SK-N-SH (cell line): ENCODE measurements around the gene EIF4E2. TPM values are rescaled to one million over a fixed set of nuclear protein-coding genes. Genes with fewer than 3 reads are reported as not detected.

Experiments
- CTCF ChIA-PET: fragments of 300-600, 350-600 bp; formaldehyde crosslinking; extraction: SDS; loops from one replicate; lab custom pipeline; 2021; lab: Yijun Ruan, JAX
- POLR2A ChIA-PET: fragments of 350-600 bp; sonication (Branson Sonifier 250); formaldehyde crosslinking; extraction: SDS; loops from one replicate; lab custom pipeline; 2020; ENCODE audit warnings: antibody characterized with exemption, inconsistent platforms; lab: Yijun Ruan, JAX
- DNase-seq: peaks from one replicate; pipeline ENCODE4 v3.0.0; 2012
- H2AFZ ChIP-seq: fragments of 200-600 bp; sonication (generic); 2 replicates; pipeline ENCODE4 v1.8.1; 2016; ENCODE audit warnings: antibody characterized with exemption, mild to moderate bottlenecking, low read depth
- H3F3A ChIP-seq: fragments of 200-600 bp; sonication (generic); replicated peaks from 2 replicates; pipeline ENCODE3; 2016; ENCODE audit warnings: antibody characterized with exemption, mild to moderate bottlenecking; ENCODE audit not compliant: insufficient read depth
- H3K27ac ChIP-seq, 2 experiments: fragments of 200-500 bp in 1 of 2; fragments of 200-600 bp in 1 of 2; sonication (Bioruptor generic) in 1 of 2; sonication (generic), shearing (Covaris generic) in 1 of 2; 2 replicates each; pipeline versions ENCODE4 v1.5.1 to v1.6.1; 2014 to 2016; ENCODE audit warnings: low read depth in 2 of 2, inconsistent platforms in 1 of 2, low read length in 1 of 2, mild to moderate bottlenecking in 1 of 2, mixed read lengths in 1 of 2
- H3K27me3 ChIP-seq: fragments of 200-600 bp; sonication (generic), shearing (Covaris generic); 2 replicates; pipeline ENCODE4 v1.6.1; 2016; ENCODE audit warnings: mixed run types; ENCODE audit not compliant: insufficient read depth
- H3K36me3 ChIP-seq, 2 experiments: fragments of 200-500 bp in 1 of 2; fragments of 200-600 bp in 1 of 2; sonication (Bioruptor generic) in 1 of 2; sonication (generic) in 1 of 2; replicated peaks in 1 of 2; 2 replicates each; pipeline versions ENCODE3 to v1.5.1; 2014 to 2016; ENCODE audit warnings: low read length in 1 of 2, mild to moderate bottlenecking in 1 of 2; ENCODE audit not compliant: insufficient read depth in 2 of 2, control insufficient read depth in 1 of 2
- H3K4me1 ChIP-seq, 2 experiments: fragments of 200-500 bp in 1 of 2; fragments of 200-600 bp in 1 of 2; sonication (Bioruptor generic) in 1 of 2; sonication (generic), shearing (Covaris generic) in 1 of 2; 2 replicates each; pipeline versions ENCODE4 v1.5.1 to v1.6.1; 2014 to 2016; ENCODE audit warnings: low read depth in 1 of 2, low read length in 1 of 2, mixed run types in 1 of 2; ENCODE audit not compliant: insufficient read depth in 2 of 2, control insufficient read depth in 1 of 2
- H3K4me2 ChIP-seq: fragments of 200-600 bp; sonication (generic), shearing (Covaris generic); 2 replicates; pipeline ENCODE4 v1.6.1; 2017; ENCODE audit warnings: mixed run types
- H3K4me3 ChIP-seq, 2 experiments: fragments of 200-500 bp in 1 of 2; fragments of 200-600 bp in 1 of 2; sonication (Bioruptor generic) in 1 of 2; sonication (generic), shearing (Covaris generic) in 1 of 2; 2 replicates each; pipeline versions ENCODE4 v1.5.1 to v1.8.1; 2014 to 2016; ENCODE audit warnings: low read depth in 2 of 2, inconsistent platforms in 1 of 2, low read length in 1 of 2, mild to moderate bottlenecking in 1 of 2, mixed read lengths in 1 of 2, moderate library complexity in 1 of 2
- H3K79me2 ChIP-seq: fragments of 200-600 bp; sonication (generic); 2 replicates; pipeline ENCODE4 v1.8.1; 2017; ENCODE audit warnings: mild to moderate bottlenecking; ENCODE audit not compliant: insufficient read depth
- H3K9ac ChIP-seq: fragments of 200-600 bp; sonication (generic); 2 replicates; pipeline ENCODE4 v1.6.1; 2017; ENCODE audit warnings: mixed run types
- H3K9me2 ChIP-seq: fragments of 200-600 bp; sonication (generic); 2 replicates; pipeline ENCODE4 v1.6.1; 2017; ENCODE audit warnings: mixed run types
- H3K9me3 ChIP-seq: fragments of 200-600 bp; sonication (generic); 2 replicates; pipeline ENCODE4 v1.6.1; 2017; ENCODE audit warnings: mixed run types, mild to moderate bottlenecking, moderate library complexity
- H4K20me1 ChIP-seq: fragments of 200-600 bp; sonication (generic); 2 replicates; pipeline ENCODE4 v1.6.1; 2017; ENCODE audit warnings: mild to moderate bottlenecking, mixed run types; ENCODE audit not compliant: insufficient read depth
- CTCF ChIP-seq: fragments of 200-600 bp; sonication (generic); IDR thresholded peaks from 2 replicates; pipeline ENCODE4 v1.6.1; 2017; ENCODE audit warnings: antibody characterized with exemption, mild to moderate bottlenecking, moderate library complexity
- ELF1 ChIP-seq: IDR thresholded peaks from 2 replicates; pipeline ENCODE4 v1.4.0; 2012
- EP300 ChIP-seq, 2 experiments: IDR thresholded peaks; 2 replicates each; pipeline versions ENCODE4 v1.4.0 to v1.6.1; 2012; ENCODE audit warnings: borderline replicate concordance in 1 of 2, low read depth in 1 of 2, low read length in 1 of 2
- EZH2phosphoT487 ChIP-seq: fragments of 200-600 bp; sonication (generic); IDR thresholded peaks from 2 replicates; pipeline ENCODE4 v1.6.1; 2017; ENCODE audit warnings: low read depth, mixed run types, mild to moderate bottlenecking, antibody characterized with exemption, moderate library complexity, borderline replicate concordance
- FOSL2 ChIP-seq: IDR thresholded peaks from 2 replicates; pipeline ENCODE4 v1.4.0; 2012; ENCODE audit warnings: low read depth, mild to moderate bottlenecking, moderate library complexity, borderline replicate concordance
- FOXJ3 ChIP-seq: sonication (generic); formaldehyde crosslinking; IDR thresholded peaks from 2 replicates; pipeline ENCODE4 v1.5.1; 2020; ENCODE audit warnings: mild to moderate bottlenecking, missing genetic modification reagents
- FOXM1 ChIP-seq: IDR thresholded peaks from 2 replicates; pipeline ENCODE4 v1.4.0; 2012; ENCODE audit warnings: low read depth, mild to moderate bottlenecking
- GATA2 ChIP-seq: sonication (generic); formaldehyde crosslinking; IDR thresholded peaks from 2 replicates; pipeline ENCODE4 v1.5.0; 2020; ENCODE audit warnings: mild to moderate bottlenecking, missing genetic modification reagents
- MXI1 ChIP-seq: IDR thresholded peaks from 2 replicates; pipeline ENCODE4 v1.6.1; 2012; ENCODE audit warnings: mild to moderate bottlenecking, low read depth, low read length, improper control_type of control experiment
- NFIC ChIP-seq: IDR thresholded peaks from 2 replicates; pipeline ENCODE4 v1.4.0; 2012; ENCODE audit warnings: borderline replicate concordance
- NRF1 ChIP-seq: IDR thresholded peaks from 2 replicates; pipeline ENCODE4 v1.6.1; 2012; ENCODE audit warnings: low read depth, mild to moderate bottlenecking, low read length
- PBX3 ChIP-seq: IDR thresholded peaks from 2 replicates; pipeline ENCODE4; 2012
- RAD21 ChIP-seq: IDR thresholded peaks from 2 replicates; pipeline ENCODE4 v1.6.1; 2012; ENCODE audit warnings: mild to moderate bottlenecking, low read length
- REST ChIP-seq: IDR thresholded peaks from 2 replicates; pipeline ENCODE4 v1.6.1; 2012; ENCODE audit warnings: mild to moderate bottlenecking, low read depth, low read length, moderate library complexity
- RXRA ChIP-seq: IDR thresholded peaks from 2 replicates; pipeline ENCODE4 v1.4.0; 2012; ENCODE audit warnings: low read depth, mild to moderate bottlenecking, borderline replicate concordance
- SIN3A ChIP-seq: IDR thresholded peaks from 2 replicates; pipeline ENCODE4 v1.6.1; 2012; ENCODE audit warnings: low read depth, mild to moderate bottlenecking, low read length, moderate library complexity, borderline replicate concordance
- SMC3 ChIP-seq: IDR thresholded peaks from 2 replicates; pipeline ENCODE4 v1.6.1; 2012; ENCODE audit warnings: low read depth, low read length, improper control_type of control experiment
- TEAD4 ChIP-seq: IDR thresholded peaks from 2 replicates; pipeline ENCODE4 v1.4.0; 2012; ENCODE audit warnings: mild to moderate bottlenecking, borderline replicate concordance; ENCODE audit not compliant: insufficient read depth
- USF2 ChIP-seq: fragments of 150-350 bp; IDR thresholded peaks from 2 replicates; pipeline ENCODE4 v1.6.1; 2017; ENCODE audit warnings: antibody characterized with exemption, low read length, low read depth, borderline replicate concordance
- WGBS: methylation state at CpG from one replicate; pipeline ENCODE4 v1.1.6; 2017; ENCODE audit warnings: low lambda C conversion rate; 5-methylcytosine and 5-hydroxymethylcytosine counted together
- polyA plus RNA-seq, 3 experiments: library from polyadenylated mRNA; depleted of rRNA; stranded (reverse); fragments of >200 nt; gene quantifications; 2 replicates each; pipeline ENCODE4 v1.2.3, GENCODE V29; 2012

Gene EIF4E2
- polyA plus RNA-seq, 1 of the 3 experiments (the other 2 are of a cell fraction) = 29.1 TPM

GRCh38 chr2:232587512-232587911 is 37.0 kb downstream of the EIF4E2 start:
- no peaks in the 10 kb centered on the region for H3K9me2 ChIP-seq
- no peak for TF ChIP-seq FOXJ3 (CRISPR knock-in tag)
- no peak for TF ChIP-seq USF2
- no peak for TF ChIP-seq MXI1
- no peak for TF ChIP-seq PBX3
- no peak for TF ChIP-seq FOSL2
- no peak for TF ChIP-seq FOXM1
- ChIA-PET POLR2A (no interaction called here), CTCF (no interaction called here)
- peaks cover 0 to 9% of the 10 kb centered on the region in 2 experiments for H3K36me3 ChIP-seq
- H3K9me3 ChIP-seq = no peaks in the 10 kb centered on the region
- peaks cover 0 to 10% of the 10 kb centered on the region in 2 experiments; a peak in 1 of 4 replicates for H3K4me1 ChIP-seq
- no peak overlapping the region for H2AFZ ChIP-seq
- peaks cover 4% of the 10 kb centered on the region for H3F3A ChIP-seq
- 92% methylated on average over 6 of the region's 7 CpGs for WGBS
- H3K27me3 ChIP-seq = no peaks in the 10 kb centered on the region
- no peaks in the 10 kb centered on the region for H3K79me2 ChIP-seq
- H3K4me2 ChIP-seq = no peak overlapping the region
- no peak overlapping the region for H3K27ac ChIP-seq
- no peak overlapping the region for H3K4me3 ChIP-seq
- H4K20me1 ChIP-seq = no peaks in the 10 kb centered on the region
- no peak for DNase-seq
- no peak overlapping the region for H3K9ac ChIP-seq

GRCh38 chr2:232588031-232588430 is 37.5 kb downstream of the EIF4E2 start:
- Histone ChIP-seq H3K9me2 (no peaks in the 10 kb centered on the region), H3K4me2 (no peak overlapping the region), H3F3A (peaks cover 4% of the 10 kb centered on the region), H3K27ac (no peak overlapping the region), H3K27me3 (no peaks in the 10 kb centered on the region), H2AFZ (no peak overlapping the region), H3K9me3 (no peaks in the 10 kb centered on the region), H3K4me1 (peaks cover under 1 to 10% of the 10 kb centered on the region in 2 experiments; a peak in 1 of 4 replicates), H3K36me3 (peaks cover 0 to 6% of the 10 kb centered on the region in 2 experiments), H3K4me3 (no peak overlapping the region), H3K9ac (no peak overlapping the region), H4K20me1 (no peaks in the 10 kb centered on the region), H3K79me2 (no peaks in the 10 kb centered on the region)
- WGBS = 88% methylated on average over 7 of the region's 8 CpGs
- CTCF ChIA-PET = no interaction called here
- DNase-seq = no peak
- POLR2A ChIA-PET = no interaction called here
- TF ChIP-seq SIN3A (no peak), REST (no peak), GATA2 (CRISPR knock-in tag) (no peak), RXRA (no peak), FOSL2 (no peak), EP300 (IDR thresholded peaks at IDR 0.05; ENCODE audit: borderline replicate concordance in 1 of 2, low read depth in 1 of 2, low read length in 1 of 2) (no peak), NFIC (no peak), CTCF (no peak), NRF1 (no peak), ELF1 (no peak), TEAD4 (no peak), RAD21 (no peak), SMC3 (no peak), PBX3 (no peak), EZH2phosphoT487 (no peak), MXI1 (no peak)
